HTERT RPE-1 (cell line): ENCODE results near the gene ALOX12.

Source experiments
- in situ Hi-C: fragments of 300-500 bp; cut with MboI; formaldehyde crosslinking; loops from 4 replicates; pipeline ENCODE4 v1.14.3; 2020; ENCODE audit warnings: low sequenced_read_pairs

Gene ALOX12

DNA sequence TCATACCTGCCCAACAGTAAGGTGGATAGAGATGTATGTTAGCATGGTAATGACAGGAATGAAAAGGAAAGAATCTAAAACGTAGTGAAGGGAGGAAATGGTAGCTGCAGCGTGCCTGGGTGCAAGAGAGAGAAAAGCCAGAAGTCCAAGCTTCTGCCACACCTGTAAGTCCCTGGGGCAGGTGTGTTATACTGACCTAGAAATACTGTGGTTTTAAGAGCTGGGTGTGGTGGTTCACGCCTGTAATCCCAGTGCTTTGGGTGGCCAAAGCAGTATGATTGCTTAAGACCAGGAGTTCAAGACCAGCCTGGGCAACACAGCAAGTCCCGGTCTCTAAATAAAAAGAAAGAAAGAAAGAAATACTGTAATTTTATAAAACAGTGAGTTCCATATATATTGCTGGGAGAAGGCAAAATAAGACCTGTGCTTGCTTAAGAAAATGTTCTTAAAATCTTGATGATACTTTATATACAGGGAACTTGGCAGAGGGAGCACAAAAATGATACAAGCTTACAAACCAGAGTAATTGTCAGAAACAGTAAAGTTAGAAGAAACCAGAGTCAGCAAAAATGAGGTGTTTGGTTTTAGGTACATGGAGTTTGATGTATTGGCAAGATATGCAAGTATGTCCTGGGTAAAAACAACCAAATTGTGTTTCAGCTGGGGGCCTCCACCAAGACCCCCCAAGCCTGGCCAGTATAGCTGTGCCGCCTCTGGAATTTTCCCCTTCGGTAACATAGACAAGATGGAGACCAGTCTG is 6.6 kb downstream of the ALOX12 start:
- in situ Hi-C loops: no loop called here

DNA sequence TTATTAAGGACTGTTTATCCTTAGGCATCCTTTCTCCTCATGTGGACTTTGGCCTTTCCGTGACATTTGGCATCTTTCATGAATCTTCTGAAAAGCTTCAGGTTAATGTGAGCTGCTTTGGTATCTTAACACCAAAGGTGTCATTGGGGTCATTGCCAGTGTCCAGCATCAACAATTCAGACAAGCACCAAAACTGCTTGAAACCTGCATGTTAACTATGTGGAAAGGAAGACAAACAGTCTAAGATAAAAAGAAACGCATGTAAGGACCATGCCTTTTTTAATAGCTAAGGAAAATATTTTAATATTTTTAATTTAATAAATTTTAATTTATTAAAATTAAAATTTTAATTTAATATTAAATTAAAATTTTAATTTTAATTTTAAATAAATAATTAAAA is 7.9 kb downstream of the ALOX12 start:
- in situ Hi-C loops: no loop called here

DNA sequence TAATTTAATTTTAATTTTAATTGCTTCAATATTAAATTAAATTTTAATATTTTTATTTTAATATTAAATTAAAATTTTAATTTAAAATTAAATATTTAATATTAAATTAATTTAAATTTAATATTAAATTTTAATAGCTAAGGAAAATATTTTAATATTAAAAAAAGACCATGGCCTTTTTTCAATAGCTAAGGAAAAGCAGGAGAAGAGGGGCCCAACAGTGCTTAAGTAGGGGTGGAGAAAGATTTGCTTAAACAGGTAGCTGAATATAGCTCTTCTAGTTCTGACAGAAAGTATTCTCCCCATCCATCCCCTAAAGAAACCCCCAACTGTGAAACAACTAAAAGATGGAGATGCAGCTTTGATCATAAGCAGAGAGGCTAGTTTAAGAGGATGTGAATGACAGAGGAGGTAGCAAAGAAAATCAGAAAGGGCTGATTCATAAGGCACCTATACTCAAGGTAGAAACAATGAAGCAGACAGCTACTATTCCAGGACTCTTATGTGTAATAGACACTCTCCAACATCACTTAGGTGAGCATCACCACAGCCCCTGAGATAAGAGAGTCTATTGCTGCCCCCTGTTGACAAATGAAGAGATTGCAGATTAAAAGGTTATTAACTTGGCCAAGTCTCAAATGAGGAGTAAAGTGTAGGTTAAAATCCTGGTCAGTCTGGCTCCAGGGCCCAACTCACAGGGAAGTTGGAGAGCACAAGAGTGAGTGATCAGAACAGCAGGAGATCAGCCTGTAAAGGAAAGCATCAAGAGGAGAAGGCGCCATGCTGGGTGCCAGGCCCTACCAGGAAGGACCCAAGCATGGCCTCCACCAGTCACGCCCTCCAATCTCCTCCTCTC is 8.8 kb downstream of the ALOX12 start:
- in situ Hi-C loops: no loop called here

DNA sequence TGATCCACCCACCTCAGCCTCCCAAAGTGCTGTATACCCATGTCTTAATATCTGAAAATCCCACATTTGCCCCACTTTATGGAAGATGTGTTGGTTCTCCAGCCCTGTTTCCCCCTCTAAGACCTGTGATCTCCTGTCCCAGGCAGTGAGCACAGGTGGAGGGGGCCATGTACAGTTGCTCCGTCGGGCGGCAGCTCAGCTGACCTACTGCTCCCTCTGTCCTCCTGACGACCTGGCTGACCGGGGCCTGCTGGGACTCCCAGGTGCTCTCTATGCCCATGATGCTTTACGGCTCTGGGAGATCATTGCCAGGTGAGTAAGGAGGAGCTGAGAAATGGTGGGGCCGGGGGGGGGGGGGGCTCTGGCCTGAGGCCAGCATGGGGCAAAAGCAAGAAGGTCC is 9.9 kb downstream of the ALOX12 start:
- in situ Hi-C loops: no loop called here

DNA sequence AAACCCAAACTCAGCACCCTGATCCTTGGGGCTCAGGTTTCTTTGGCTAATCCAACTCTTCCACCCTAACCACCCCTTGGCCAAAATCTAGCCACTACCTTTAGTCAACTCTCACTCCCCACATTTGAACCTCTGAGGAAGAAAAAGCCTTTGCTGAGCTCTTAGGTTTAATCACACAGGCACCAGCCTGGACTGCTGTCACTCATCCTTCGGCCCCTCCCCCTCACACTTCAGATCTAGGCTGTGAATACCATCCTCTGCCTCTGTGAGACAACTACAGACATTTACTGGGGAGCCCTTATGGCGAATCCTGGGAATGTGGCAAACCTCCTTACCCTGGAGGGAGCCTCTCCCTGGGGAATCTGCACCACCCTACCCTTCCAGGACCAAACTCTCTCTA is 11.3 kb downstream of the ALOX12 start:
- in situ Hi-C loops: no loop called here

DNA sequence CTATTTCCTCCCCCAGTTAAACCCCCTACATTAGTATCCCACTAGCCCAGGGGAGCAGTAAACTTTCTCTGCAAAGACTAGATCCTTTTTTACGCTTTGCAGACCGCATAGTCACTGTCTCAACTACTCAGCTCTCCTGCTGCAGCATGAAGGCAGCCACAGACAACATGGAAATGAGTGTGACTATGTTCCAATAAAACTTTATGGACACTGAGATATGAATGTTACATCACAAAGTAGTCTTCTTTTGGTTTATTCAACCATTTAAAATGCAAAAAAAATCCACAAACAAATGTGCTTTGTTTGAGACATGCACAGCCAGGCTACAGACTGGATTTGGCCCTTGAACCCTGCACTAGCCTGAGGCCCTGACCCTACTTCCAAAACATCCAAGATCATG is 14.7 kb downstream of the ALOX12 start:
- in situ Hi-C loops: no loop called here

DNA sequence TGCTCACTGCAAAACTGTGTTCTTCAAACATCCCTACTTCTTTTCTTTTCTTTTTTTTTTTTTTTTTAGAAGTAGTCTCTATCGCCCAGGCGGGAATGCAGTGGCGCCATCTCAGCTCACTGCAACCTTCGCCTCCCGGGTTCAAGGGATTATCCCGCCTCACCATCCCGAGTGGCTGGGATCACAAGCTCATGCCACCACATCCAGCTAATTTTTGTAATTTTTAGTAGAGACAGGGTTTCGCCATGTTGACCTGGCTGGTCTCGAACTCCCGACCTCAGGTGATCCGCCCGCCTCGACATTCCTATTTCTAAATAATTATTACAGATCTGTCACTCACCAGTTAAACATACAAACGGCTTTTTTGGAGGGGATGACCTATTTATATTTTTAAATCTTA is 15.6 kb downstream of the ALOX12 start:
- in situ Hi-C loops: no loop called here

DNA sequence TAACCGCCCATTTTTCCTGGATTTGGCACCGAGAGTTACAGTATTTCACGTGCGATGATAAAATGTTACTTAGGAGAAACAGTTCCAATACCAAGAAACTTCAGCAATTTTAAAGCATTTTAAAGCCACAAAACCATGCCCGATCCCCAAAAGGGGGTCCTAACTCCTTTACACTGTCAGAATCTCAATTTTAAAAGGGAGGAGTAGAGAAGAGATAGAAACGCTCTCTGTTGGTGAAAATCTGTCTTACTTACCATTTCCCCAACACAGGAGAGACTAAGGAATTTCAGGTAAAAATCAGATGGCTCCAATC is 16.0 kb downstream of the ALOX12 start:
- in situ Hi-C loops: no loop called here

DNA sequence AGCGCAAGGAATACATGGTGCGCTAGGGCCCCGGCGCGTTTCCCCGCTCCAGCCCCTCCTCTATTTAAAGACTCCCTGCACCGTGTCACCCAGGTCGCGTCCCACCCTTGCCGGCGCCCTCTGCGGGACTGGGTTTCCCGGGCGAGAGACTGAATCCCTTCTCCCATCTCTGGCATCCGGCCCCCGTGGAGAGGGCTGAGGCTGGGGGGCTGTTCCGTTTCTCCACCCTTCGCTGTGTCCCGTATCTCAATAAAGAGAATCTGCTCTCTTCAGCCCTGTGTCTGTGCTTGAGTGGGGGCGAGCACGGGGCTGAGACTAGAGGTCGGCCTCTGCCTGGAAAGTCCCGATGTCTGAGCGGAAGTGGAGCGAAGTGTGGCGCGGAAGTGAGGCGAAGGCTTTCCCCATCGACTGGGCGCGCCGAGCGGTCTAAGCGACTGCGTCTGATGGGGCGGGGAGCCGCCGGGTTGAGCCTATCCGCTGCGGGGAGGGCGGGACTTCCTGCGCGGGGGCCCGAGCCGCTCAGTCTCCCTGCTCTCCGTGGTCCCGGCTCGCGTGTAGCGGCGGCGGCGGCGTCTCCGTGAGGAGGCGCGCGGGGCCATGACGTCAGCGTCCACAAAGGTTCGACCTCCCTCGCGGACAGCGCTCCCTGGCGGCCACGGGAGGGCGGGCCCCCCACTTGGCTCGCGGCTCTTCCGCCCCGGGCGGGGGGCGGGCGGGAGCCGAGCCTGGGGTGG is 18.6 kb downstream of the ALOX12 start:
- in situ Hi-C loops: no loop called here

DNA sequence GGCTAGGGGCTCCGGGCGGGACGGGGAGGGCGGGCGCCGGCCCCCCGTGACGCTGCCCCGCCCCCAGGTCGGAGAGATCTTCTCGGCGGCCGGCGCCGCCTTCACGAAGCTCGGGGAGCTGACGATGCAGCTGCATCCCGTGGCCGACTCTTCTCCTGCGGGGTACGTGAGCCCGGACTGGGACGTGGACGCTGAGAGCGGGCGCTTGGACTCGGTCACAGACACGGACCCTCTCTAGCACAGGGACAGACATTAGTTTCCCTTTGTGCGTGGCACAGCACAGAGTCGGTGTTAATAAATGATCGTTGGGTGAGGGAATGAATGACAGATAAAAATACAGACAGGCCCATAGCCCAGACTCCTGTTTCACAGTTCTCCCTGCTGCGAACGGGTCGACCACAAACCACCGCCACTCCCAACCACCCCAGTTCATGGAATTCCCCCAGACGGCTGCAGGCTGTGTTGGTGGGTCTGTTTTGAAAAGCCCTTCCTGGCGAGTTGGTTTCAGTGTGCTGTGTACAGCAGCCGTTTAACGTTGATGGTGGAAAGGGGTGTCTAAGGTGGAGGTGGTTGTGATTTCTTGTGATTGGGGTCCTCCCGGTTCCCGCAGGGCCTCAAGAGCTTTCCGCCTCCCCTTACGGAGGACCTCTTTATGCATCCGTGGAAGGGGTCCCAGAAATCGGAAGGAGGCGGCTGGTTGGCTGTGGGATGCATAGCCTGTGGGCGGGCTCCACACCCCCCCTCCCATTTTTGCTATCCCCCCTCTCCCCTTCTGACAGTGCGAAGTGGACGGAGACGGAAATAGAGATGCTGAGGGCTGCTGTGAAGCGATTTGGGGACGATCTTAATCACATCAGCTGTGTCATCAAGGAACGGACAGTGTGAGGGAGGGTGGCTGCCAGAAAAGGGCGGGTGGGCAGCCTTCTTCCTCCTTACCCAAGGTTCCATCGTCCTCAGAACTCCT is 19.4 kb downstream of the ALOX12 start:
- in situ Hi-C loops: no loop called here

DNA sequence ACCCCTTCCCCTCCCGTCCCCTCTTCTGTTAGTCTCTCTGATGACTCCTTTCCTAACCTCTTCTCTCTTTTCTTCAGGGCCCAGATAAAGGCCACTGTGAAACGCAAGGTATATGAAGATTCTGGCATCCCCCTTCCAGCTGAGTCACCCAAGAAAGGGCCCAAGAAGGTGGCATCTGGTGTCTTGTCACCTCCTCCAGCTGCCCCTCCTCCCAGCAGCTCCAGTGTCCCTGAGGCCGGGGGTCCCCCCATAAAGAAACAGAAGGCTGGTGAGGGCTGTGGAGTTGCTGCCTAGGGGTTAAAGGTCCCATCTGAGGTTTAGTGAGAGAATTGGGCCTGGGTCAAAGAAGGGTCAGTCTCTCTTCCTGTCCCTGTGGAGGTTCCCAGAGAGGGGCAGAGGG is 20.6 kb downstream of the ALOX12 start:
- in situ Hi-C loops: no loop called here

DNA sequence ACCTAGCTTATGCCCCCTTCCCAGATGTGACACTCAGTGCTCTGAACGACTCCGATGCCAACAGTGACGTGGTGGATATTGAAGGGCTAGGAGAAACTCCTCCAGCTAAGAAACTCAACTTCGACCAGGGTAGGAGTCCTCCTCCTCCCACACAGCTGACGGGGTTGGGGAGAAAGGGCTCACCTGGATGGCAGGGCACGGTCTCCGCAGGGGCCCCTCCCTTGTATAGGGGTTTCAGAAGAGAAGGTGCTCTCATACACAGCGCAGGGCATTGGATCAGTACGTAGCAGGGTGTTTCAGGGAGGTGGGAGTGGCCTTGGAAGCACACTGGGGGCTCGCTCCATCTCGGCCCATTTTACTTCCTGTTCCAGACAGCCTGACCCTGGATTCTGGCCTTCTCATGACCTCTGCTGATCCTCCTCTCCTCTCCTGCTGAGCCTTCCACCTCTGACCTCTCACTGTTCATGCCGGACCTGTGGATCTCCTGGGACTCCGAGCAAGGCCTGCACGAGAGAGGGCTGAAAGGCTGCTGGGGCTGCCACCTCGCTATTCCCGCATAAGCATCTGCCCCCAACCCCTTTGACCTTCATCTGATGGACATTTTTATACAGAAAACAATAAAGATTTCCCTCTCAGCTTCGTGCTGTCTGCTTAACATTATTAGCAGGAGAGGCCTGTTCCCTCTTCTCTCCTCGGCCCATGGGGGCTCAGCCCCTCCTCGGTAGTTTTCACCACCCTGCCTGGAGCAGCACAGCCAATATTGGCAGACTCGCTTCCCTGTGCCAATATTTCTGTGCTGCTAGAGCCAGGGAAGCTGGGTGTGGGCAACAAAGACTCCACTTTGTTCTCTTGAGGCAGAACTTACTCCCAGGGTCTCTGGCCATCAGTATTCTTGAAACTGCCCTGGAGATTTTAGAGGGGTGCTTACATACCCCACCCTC is 21.3 kb downstream of the ALOX12 start:
- in situ Hi-C loops: no loop called here

DNA sequence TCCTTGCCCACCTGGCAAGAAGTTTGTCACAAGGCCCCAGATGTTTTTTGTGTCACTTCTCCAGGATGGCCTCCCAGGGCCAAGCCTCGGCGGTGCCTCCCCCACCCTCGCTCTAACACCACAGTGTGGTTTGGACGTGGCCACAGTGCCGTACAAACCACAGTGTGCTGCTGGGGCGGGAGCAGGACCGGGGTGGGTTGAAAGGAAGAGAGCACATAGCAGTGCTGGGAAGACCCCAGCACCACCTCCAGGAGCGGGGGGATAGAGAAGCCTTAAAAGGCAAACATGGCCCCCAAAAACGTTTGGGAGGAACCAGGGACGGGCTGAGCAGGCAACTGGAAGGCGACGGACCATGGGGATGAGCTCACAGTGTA is 22.0 kb downstream of the ALOX12 start:
- in situ Hi-C loops: no loop called here

DNA sequence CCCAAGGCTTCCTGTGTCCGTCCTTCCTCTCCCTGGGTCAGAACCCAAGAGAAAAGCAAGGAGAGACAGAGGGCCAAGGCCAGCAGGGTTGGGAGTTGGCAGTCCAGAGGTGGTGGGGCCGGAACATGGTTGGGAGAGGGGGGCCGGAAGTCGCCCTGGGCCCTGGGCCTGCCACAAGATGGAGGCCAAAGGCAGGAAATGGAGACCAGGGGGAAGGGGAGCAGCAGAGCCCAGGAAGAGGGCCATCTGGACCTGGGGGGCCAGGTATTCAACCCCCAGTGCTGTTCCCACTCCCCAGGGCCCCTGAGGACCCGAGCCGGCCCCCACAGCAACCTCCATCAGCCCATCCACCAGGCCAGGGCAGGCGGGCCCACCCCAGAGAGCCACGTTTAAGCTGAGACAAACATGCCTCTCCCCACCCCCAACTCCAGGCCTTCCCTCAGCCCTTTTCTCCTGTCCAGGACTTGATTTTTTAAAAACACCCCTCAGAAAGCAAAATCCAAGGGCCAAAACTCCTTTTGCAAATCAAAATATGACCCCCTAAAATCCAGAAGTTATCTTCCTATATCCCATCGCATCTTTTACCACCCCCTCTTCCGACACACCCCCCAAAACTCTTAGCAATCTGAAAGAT is 22.6 kb downstream of the ALOX12 start:
- in situ Hi-C loops: no loop called here

DNA sequence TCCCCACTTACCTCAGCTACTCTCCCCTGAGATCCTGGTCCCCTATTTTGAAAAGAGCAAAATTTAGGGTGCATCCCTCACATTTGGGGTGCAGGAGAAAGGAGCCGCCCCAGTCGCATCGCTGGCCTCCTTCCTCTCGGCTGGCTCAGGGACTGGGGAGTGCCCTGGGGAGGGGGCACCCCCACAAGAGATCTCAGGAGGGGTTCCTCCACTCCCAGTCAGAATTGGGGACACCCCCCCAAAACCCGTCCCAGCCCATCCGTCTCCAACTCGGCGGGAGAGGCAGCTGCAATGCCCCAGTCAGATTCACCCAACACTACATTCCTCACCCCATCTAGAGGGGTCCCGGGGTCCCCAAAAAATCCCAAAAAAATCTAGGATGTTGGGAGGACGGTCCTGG is 23.5 kb downstream of the ALOX12 start:
- in situ Hi-C loops: no loop called here

DNA sequence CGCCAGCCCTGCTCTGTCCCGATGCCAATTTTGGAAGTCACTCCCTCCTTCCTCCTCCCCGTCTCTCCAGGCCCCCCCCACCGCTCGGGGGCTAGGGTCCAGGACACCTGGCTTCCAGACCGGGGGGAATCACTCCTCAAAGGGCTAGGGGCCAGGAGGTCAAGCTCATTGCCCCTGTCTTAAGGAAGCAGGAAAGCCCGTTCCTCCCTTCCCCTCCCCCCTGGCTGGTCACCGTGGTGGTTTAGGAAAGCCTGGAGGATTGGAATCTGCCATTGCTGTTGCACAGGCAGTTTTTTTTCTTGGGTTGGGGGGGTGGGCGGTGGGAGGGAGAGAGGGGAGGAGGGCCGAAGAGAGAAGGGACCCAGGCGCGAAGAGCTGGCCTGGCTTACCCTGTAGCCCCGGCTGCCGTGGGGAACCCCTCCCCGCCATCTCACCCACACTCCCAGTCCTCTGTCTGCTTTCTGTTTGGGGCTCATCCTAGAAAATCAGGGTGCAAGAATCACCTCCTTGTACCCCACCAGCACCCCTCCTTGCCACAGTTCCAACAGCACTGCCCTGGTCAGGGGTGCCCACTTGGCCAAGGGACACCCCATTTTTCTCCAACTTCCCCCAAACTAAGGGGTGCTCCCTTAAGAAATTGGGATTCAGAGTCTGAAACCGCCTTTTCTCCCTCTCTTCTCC is 24.1 kb downstream of the ALOX12 start:
- in situ Hi-C loops: no loop called here

DNA sequence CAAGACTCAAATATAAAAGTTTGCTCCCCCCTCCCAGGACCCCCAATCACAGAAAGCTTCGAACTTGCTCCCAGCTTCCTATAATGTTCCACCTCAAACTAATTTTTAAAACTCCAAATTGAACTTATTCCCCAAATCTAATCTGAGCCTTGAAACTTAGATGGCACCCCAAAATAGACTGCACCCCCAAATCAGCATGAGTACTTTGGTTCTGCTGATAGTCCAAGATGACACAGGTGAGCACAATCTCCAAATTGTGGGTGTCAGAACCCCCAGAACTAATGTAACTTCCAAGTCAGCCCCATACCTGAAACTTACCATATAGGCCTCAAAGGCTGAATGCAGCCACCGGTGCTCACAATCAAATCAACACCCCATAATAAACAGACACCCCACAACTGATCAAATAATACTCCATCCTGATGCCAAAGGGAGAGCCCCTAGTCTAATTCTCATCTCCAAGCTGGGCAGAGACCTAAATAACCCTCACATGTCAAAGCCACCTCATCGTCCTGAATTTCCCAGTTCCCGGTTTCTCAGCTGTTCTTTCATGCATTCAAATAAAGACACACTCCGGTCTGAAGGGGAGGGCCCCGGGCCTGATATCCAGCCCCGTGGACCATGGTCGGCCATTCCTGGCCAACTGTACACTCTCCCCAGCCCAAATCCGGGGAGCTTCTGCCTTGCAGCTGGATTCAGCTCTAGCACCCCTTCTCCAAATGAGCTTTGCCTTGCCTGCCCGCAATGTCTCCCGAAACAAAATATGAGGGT is 25.2 kb downstream of the ALOX12 start:
- in situ Hi-C loops: no loop called here
